Stomach (tissue), 9 donors: ENCODE data around the gene CFAP206. TPM values are rescaled to one million over a fixed set of nuclear protein-coding genes. Genes with fewer than 3 reads are reported as not detected.

Source experiments
- DNase-seq, 2 donors: peaks; one replicate each; pipeline versions ENCODE4 v3.0.0 to v3.0.0-alpha.2; 2013 to 2019
- H3K27ac ChIP-seq, 5 donors: fragments of 200-600 bp in 4 of 5; sonication (generic) in 4 of 5; one replicate each; pipeline ENCODE4 v1.5.1; 2013 to 2019; ENCODE audit warnings: mild to moderate bottlenecking in 1 of 5, moderate library complexity in 1 of 5
- H3K27me3 ChIP-seq, 3 donors: fragments of 200-600 bp; sonication (generic); one replicate each; pipeline ENCODE4 v1.5.1; 2017 to 2019; ENCODE audit warnings: mixed run types in 1 of 3
- H3K36me3 ChIP-seq, 4 donors: fragments of 200-600 bp; sonication (generic); 1 replicate in 3 of 4; 2 replicates in 1 of 4; pipeline ENCODE4 v1.5.1; 2016 to 2019
- H3K4me1 ChIP-seq, 4 donors: fragments of 200-600 bp; sonication (generic); one replicate each; pipeline ENCODE4 v1.5.1; 2016 to 2019
- H3K4me3 ChIP-seq, 4 donors: fragments of 200-600 bp; sonication (generic) in 3 of 4; one replicate each; pipeline ENCODE4 v1.5.1; 2016 to 2019; ENCODE audit warnings: mild to moderate bottlenecking in 1 of 4
- H3K9me3 ChIP-seq, 4 donors: fragments of 200-600 bp; sonication (generic); one replicate each; pipeline ENCODE4 v1.5.1; 2016 to 2019
- EP300 ChIP-seq: sonication (generic); formaldehyde crosslinking; IDR thresholded peaks from one replicate; pipeline ENCODE4 v1.6.1; 2017; ENCODE audit warnings: antibody characterized with exemption
- POLR2A ChIP-seq, 4 donors: fragments of 450-650 bp; IDR thresholded peaks; one replicate each; pipeline ENCODE4 v1.6.1; 2016; ENCODE audit warnings: antibody characterized with exemption in 4 of 4, control low read depth in 2 of 4, mild to moderate bottlenecking in 1 of 4, moderate library complexity in 1 of 4
- POLR2AphosphoS5 ChIP-seq, 3 donors: sonication (generic); formaldehyde crosslinking; IDR thresholded peaks; one replicate each; pipeline ENCODE4 v1.6.1; 2016; ENCODE audit warnings: antibody characterized with exemption in 3 of 3
- WGBS, 5 donors: extraction: QIAGEN DNeasy Blood & Tissue Kit in 3 of 5; methylation state at CpG; one replicate each; pipeline versions ENCODE4 v1.1.5 to v1.1.7; 2013 to 2018; 5-methylcytosine and 5-hydroxymethylcytosine counted together
- intact Hi-C: fragments of 100-400 bp; cut with DNase I; formaldehyde crosslinking; loops from one replicate; pipeline ENCODE4 v1.15.1; 2023; ENCODE audit warnings: low total_unique reads
- polyA plus RNA-seq, 3 donors: library from polyadenylated mRNA; stranded (reverse); fragments of 200-250 nt; gene quantifications; one replicate each; pipeline ENCODE4 v1.2.3, GENCODE V29; 2013
- total RNA-seq, 5 donors: library from RNA; depleted of rRNA; stranded (reverse); fragments of >200 nt; gene quantifications; one replicate each; pipeline versions ENCODE4 v1.1.0 to v1.2.3, GENCODE V29; 2014 to 2016
- TF ChIP-seq, protein P1 (sequence below), 7 experiments: fragments of 450-650 bp in 4 of 7; fragments of 200-600 bp in 3 of 7; sonication (generic) in 3 of 7; IDR thresholded peaks; one replicate each; pipeline ENCODE4 v1.5.1; 2016 to 2019; ENCODE audit warnings: antibody characterized with exemption in 7 of 7, control low read depth in 2 of 7, mild to moderate bottlenecking in 1 of 7
- donor health status: healthy with polysubstance abuse.
- donor health status: Bipolar disorder and iron deficiency.
- donor health status: healthy.

The CFAP206 gene
- total and polyA plus RNA-seq, 8 donors = 0.08 to 0.18 TPM; not detected in 6

DNA sequence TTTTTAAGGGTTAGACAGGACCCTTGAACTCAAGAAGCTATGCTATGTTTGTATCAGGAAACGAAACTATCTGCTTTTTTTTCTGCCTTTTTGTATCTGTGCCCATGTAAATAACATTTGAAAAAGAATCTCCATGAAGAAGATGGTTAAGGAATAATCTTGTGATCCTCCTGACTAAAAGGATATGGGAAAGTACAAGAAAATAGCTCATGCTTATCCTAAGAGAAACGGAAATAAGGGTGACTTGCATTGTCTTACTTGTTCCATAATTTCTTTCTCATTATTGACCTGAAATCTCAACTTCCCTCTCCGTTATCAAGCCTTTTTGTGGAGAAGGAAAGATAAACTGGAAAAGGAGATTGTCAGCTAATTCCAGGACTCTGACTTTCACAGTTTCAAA is 5.9 kb upstream of the CFAP206 start:
- H3K9me3 ChIP-seq = no peaks in the 10 kb centered on the region
- no peak overlapping the region for H3K4me3 ChIP-seq
- no peak for DNase-seq
- H3K27ac ChIP-seq = no peak overlapping the region
- TF ChIP-seq POLR2AphosphoS5 (IDR thresholded peaks at IDR 0.05) (no peak), EP300 (no peak), POLR2A (IDR thresholded peaks at IDR 0.05) (no peak)
- TF ChIP-seq, protein P1, sequence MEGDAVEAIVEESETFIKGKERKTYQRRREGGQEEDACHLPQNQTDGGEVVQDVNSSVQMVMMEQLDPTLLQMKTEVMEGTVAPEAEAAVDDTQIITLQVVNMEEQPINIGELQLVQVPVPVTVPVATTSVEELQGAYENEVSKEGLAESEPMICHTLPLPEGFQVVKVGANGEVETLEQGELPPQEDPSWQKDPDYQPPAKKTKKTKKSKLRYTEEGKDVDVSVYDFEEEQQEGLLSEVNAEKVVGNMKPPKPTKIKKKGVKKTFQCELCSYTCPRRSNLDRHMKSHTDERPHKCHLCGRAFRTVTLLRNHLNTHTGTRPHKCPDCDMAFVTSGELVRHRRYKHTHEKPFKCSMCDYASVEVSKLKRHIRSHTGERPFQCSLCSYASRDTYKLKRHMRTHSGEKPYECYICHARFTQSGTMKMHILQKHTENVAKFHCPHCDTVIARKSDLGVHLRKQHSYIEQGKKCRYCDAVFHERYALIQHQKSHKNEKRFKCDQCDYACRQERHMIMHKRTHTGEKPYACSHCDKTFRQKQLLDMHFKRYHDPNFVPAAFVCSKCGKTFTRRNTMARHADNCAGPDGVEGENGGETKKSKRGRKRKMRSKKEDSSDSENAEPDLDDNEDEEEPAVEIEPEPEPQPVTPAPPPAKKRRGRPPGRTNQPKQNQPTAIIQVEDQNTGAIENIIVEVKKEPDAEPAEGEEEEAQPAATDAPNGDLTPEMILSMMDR (IDR thresholded peaks at IDR 0.05) = no peak
- whole genome bisulfite sequencing, 5 donors = 28 to 52% (median 45%) methylated on average over 3 of the region's 3 CpGs
- H3K27me3 ChIP-seq = no peaks in the 10 kb centered on the region
- H3K4me1 ChIP-seq = no peaks in the 10 kb centered on the region
- intact Hi-C loops = loop anchor here (10.0 kb wide), 1 partner anchor 73 kb away; the partner anchor contains the start of gene SLC35A1
- H3K36me3 ChIP-seq = no peaks in the 10 kb centered on the region

DNA sequence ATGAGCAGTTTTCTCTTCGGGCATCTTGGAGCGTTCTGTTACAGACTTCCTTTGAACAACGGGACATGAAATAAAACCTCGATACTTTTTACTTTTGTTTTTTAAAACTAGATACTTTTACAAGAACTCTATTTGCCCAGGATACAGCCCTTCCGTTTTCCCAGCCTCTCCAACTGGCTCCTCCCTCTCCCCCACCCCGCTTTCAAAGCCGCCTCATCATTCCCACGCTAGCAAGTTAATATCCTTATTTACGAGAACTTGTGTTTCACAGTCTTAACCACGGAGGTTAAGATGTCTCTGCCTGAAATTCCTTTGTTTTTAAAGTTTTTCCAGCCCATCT is 241 bp upstream of the CFAP206 start:
- intact Hi-C loops = loop anchor here (10.0 kb wide), 1 partner anchor 67 kb away; the partner anchor contains the start of gene SLC35A1
- DNase-seq = no peak
- Histone ChIP-seq H3K4me3 (peak overlapping the region; percentile 89 to 100 (median 94)), H3K27me3 (no peaks in the 10 kb centered on the region), H3K9me3 (no peaks in the 10 kb centered on the region), H3K27ac (peak overlapping the region in 4 of 5 donors; percentile 76 to 89 (median 85)), H3K36me3 (no peaks in the 10 kb centered on the region), H3K4me1 (peaks cover 0 to 14% (median 10%) of the 10 kb centered on the region in 4 donors)
- no peak for TF ChIP-seq POLR2A (IDR thresholded peaks at IDR 0.05)
- TF ChIP-seq EP300 = no peak
- TF ChIP-seq, protein P1 (IDR thresholded peaks at IDR 0.05) = no peak
- TF ChIP-seq POLR2AphosphoS5 (IDR thresholded peaks at IDR 0.05) = no peak
- WGBS, 5 donors = 0 to 1% (median 1%) methylated on average over 10 of the region's 10 CpGs

DNA sequence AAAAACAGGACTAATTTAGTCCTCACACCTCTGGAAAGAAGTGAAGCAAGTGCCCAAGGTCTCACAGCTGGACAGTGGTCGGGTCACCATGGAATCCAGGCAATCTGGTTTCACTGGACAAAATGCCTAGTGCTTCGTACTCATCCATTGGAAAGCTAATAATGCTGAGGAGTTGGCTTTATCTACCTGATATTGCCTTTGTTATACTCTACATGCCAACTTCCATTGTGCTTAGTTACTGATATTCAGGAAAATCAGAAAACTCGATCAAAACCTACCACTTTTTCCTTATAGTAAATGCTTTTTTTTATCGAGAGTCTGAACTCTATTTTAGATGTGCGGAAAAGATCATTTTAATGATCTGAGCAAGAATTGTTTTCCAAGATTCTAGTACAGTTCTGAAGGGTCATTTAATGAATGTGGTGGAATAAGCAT is 966 bp downstream of the CFAP206 start:
- H3K27me3 ChIP-seq = no peaks in the 10 kb centered on the region
- 31 to 40% (median 35%) methylated on average over 5 of the region's 5 CpGs for WGBS, 5 donors
- intact Hi-C loops = loop anchor here (10.0 kb wide), 1 partner anchor 66 kb away; the partner anchor contains the start of gene SLC35A1
- TF ChIP-seq EP300 = no peak
- TF ChIP-seq POLR2AphosphoS5 (IDR thresholded peaks at IDR 0.05) = no peak
- TF ChIP-seq POLR2A (IDR thresholded peaks at IDR 0.05) = no peak
- TF ChIP-seq, protein P1 (IDR thresholded peaks at IDR 0.05) = no peak
- no peak for DNase-seq
- no peaks in the 10 kb centered on the region for H3K36me3 ChIP-seq
- no peaks in the 10 kb centered on the region for H3K9me3 ChIP-seq
- peak overlapping the region in 4 of 5 donors; percentile 57 to 89 (median 85) for H3K27ac ChIP-seq
- peak overlapping the region; percentile 89 to 100 (median 94) for H3K4me3 ChIP-seq
- H3K4me1 ChIP-seq = peaks cover 0 to 14% (median 10%) of the 10 kb centered on the region in 4 donors

DNA sequence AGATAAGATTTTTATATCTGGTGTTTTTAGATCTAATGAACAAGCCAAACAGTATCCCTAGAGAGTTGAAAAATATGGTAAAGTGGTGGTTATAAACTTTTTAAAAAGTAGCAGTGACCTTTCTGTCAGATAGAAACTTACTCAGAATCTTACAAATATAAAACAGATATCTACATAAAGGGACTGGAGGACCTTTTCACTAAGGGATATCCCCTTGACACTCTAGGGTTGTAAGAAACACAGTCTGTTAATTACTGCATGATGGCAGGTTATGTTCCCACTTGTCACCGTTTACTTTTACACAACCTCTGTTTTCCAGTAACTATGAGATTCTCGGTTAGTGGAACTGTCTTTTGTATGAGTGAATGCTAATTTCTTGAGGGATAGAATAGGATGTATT is 11.5 kb downstream of the CFAP206 start:
- no peaks in the 10 kb centered on the region for H3K9me3 ChIP-seq
- H3K4me1 ChIP-seq = no peaks in the 10 kb centered on the region
- WGBS, 5 donors = 76 to 91% (median 86%) methylated on average over 2 of the region's 2 CpGs
- no peak for DNase-seq
- TF ChIP-seq, protein P1 (IDR thresholded peaks at IDR 0.05) = no peak
- TF ChIP-seq POLR2AphosphoS5 (IDR thresholded peaks at IDR 0.05) (no peak), POLR2A (IDR thresholded peaks at IDR 0.05) (no peak), EP300 (no peak)
- intact Hi-C loops = no loop called here
- H3K36me3 ChIP-seq = no peaks in the 10 kb centered on the region
- H3K27me3 ChIP-seq = no peaks in the 10 kb centered on the region
- no peak overlapping the region for H3K27ac ChIP-seq
- H3K4me3 ChIP-seq = no peak overlapping the region
